ENCODE results near the gene LRRC63. TPM values are rescaled to one million over a fixed set of nuclear protein-coding genes. Genes with fewer than 3 reads are reported as not detected.

Gene LRRC63
- total RNA-seq, 1 experiment from 2014 or later = not detected

- H3K4me2 ChIP-seq (ENCODE audit: low read length) = no peak overlapping the region
- no peaks in the 10 kb centered on the region for H3K79me2 ChIP-seq (ENCODE audit: insufficient read depth, low read length)
- H3K27me3 ChIP-seq (ENCODE audit: insufficient read depth, low read length) = no peaks in the 10 kb centered on the region
- H3K4me1 ChIP-seq (ENCODE audit: control insufficient read depth in 1 of 2, insufficient read depth in 2 of 2, low read length in 2 of 2) = no peaks in the 10 kb centered on the region
- ATAC-seq = no peak
- H3K9me3 ChIP-seq (ENCODE audit: control insufficient read depth in 1 of 2, insufficient read depth in 1 of 2, low read depth in 1 of 2, low read length in 2 of 2) = no peaks in the 10 kb centered on the region
- H3K9ac ChIP-seq (ENCODE audit: low read length) = no peak overlapping the region
- ChIA-PET RAD21 (ENCODE audit: low non-redundant PET in 1 of 2, low total read pairs in 2 of 2, uncharacterized antibody in 2 of 2, unreplicated experiment in 2 of 2) (no interaction called here), CTCF (no interaction called here), POLR2A (no interaction called here)
- TF ChIP-seq EGR1 (IDR thresholded peaks at IDR 0.05; ENCODE audit: low read depth) = no peak
- no peak for TF ChIP-seq SIN3A (IDR thresholded peaks at IDR 0.05; ENCODE audit: low read depth)
- TF ChIP-seq POLR2AphosphoS5 (IDR thresholded peaks at IDR 0.05; ENCODE audit: low read depth, low read length) = no peak
- TF ChIP-seq JUND (IDR thresholded peaks at IDR 0.05) = no peak
- TF ChIP-seq, protein P1, sequence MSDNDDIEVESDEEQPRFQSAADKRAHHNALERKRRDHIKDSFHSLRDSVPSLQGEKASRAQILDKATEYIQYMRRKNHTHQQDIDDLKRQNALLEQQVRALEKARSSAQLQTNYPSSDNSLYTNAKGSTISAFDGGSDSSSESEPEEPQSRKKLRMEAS (IDR thresholded peaks at IDR 0.05) = no peak
- TF ChIP-seq ZNF274 (IDR thresholded peaks at IDR 0.05; ENCODE audit: low read depth, low read length) = no peak
- no peak for TF ChIP-seq EZH2 (IDR thresholded peaks at IDR 0.05)
- no peak for TF ChIP-seq FOSL1 (IDR thresholded peaks at IDR 0.05; ENCODE audit: low read depth)
- TF ChIP-seq SP1 (IDR thresholded peaks at IDR 0.05; ENCODE audit: low read depth) = no peak
- TF ChIP-seq CTCF (IDR thresholded peaks at IDR 0.05 in 2 of 3, conservative IDR thresholded peaks at IDR 0.05 in 1 of 3; ENCODE audit: borderline replicate concordance in 1 of 3, insufficient read depth in 1 of 3, low read depth in 2 of 3, low read length in 2 of 3) = no peak
- TF ChIP-seq YY1 (IDR thresholded peaks at IDR 0.05; ENCODE audit: extremely low read depth, insufficient replicate concordance, low read depth, low read length) = no peak
- H3K9me2 ChIP-seq (ENCODE audit: insufficient read depth) = no peaks in the 10 kb centered on the region
- BruUV-seq (replicated peaks) = no TSS peak
- no peak overlapping the region for H2AFZ ChIP-seq (ENCODE audit: low read depth, low read length, poor library complexity, severe bottlenecking)
- no peaks in the 10 kb centered on the region for H3K36me3 ChIP-seq (ENCODE audit: control insufficient read depth in 1 of 2, insufficient read depth in 2 of 2, low read length in 2 of 2)
- no peak overlapping the region for H3K27ac ChIP-seq (ENCODE audit: low read depth, low read length)
- intact Hi-C loops (cut with micrococcal nuclease) = no loop called here
- H3K4me3 ChIP-seq (replicated peaks in 1 of 2; ENCODE audit: low read depth in 1 of 2, low read length in 2 of 2) = no peak overlapping the region
- DNase-seq (ENCODE audit: low read depth, low spot score) = no peak
- H4K20me1 ChIP-seq (ENCODE audit: insufficient read depth) = no peaks in the 10 kb centered on the region
Observed at GRCh38 chr13:46313432-46314257, 101.9 kb downstream of the LRRC63 start.

Measured in HCT116 (cell line).